Colon (tissue), 2 donors: ENCODE data around the gene PLA2G4C.

Source experiments
- FAIRE-seq: peaks from 2 replicates; lab custom pipeline; 2012; peaks lifted over from hg19 to GRCh38; lab: Jason Lieb, UNC
- donor health status: control.
- donor health status: control.

Gene PLA2G4C, protein sequence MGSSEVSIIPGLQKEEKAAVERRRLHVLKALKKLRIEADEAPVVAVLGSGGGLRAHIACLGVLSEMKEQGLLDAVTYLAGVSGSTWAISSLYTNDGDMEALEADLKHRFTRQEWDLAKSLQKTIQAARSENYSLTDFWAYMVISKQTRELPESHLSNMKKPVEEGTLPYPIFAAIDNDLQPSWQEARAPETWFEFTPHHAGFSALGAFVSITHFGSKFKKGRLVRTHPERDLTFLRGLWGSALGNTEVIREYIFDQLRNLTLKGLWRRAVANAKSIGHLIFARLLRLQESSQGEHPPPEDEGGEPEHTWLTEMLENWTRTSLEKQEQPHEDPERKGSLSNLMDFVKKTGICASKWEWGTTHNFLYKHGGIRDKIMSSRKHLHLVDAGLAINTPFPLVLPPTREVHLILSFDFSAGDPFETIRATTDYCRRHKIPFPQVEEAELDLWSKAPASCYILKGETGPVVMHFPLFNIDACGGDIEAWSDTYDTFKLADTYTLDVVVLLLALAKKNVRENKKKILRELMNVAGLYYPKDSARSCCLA

DNA sequence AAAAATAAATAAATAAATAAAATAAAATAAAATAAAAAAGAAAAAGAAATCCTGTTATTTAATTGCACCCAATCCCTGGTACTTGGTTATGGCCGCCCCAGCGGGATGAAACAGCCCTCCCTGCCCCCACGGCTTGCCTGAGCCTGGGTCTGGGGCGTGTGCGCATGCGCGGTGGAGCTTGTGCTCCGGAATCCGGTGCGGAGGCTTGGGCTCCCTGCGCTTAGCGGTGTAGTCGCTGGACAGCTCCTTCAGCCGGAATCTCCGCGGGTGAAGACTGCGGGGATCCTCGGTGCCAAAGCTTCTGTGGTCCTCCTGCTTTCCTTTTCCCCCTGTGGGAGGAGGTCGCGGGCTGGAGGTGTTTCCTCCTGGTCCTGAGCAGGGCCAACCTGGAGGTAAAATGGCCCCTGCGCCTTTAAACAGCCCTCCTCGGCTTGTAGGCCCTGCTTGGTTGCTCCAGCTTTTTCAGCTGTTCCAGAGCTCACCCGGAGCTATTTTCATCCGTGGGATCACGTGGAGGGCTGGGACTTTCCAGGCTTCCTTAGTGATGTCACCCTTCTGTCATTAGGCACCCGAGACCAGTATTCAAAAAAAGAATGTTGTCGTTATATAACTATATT, at the start of gene PLA2G4C:
Gene PLA2G4C (minus strand): TSS at position 468 of the 617 bp plus-strand sequence. CDS start 4,288 bp downstream, outside the sequence.
- no peak for FAIRE-seq

DNA sequence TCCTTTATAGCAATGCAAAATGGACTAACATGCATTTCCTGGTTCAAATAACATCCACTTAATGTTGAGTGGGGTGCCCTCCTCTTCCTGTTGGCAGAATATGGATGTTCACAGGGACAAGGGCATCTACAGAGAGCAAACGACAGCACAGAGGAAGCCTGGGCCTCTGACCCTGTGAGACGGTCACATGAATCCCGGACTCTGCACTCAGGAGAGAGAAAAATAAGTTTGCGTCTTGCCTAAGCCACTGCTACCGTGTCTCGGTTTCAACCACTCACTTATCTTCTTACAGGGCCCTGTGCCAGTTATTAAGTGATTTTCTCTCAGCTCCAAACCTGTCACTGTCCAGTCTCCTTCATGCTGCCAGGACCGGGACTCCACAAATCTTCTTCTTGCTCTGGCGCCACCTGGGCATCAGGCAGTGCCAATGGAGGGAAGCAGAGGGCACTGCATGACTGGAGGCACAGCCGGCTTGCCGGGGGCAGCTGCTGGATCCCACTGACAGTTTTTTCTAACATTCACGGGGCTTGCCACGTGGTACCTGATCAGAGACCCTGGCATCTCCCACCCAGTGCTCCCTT, 47.7 kb upstream of the PLA2G4C start:
- no peak for FAIRE-seq

DNA sequence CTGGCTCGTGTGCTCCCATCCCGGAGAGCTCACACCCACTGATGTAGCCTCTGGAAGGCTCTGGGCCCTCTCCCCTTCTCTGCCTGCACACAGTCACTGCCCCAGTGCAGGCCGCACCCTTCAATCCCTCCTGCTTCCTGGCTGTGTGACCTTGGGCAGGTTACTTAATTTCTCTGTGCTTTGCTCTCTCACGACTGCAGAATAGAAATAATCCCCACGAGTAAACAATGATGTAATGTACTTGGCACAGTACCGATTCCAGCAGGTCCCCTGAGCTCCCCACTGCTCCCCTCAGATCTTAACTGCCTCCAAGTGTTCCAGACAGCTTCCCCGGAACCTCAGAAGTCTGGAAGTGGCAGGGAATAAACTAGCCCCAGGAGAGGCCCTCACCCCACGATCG, 43.4 kb upstream of the PLA2G4C start:
- no peak for FAIRE-seq

DNA sequence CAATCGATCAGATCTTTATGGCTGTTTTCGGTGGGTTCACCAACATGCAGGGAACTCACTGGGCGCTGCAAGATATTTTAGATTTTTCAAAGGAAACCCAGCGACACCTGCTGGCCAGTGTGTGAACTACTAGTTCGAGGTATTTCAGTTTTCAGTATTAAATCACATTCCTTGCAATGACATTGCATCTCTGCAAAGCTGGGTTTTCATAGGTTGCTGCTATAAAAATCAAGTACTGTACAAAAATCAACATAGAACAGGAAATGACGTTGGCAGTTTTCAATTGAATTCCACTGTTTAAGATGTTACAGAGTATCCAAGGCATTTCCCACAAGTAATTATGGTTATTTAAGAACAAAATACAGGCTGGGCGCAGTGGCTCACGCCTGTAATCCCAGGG, 41.9 kb upstream of the PLA2G4C start:
- FAIRE-seq = no peak

DNA sequence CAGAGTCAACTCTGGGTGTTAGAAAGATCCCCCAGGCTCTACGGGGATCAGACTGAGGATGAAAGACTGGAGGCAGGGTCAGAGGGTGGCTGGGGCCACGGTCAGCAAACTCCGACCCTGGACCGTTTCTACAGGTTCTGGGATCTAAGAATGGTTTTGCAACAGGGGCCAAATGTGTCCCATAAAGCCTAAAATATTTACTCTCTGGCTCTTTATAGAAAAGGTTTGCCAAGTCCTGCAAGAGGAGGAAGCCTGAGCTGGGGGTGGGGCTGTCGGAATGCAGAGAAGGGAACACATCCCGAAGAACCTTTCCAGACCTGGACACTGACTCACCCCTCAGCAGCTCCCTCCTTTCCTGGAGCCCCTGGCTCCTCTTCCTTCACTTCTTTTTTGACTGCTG, 38.8 kb upstream of the PLA2G4C start:
- FAIRE-seq = no peak

DNA sequence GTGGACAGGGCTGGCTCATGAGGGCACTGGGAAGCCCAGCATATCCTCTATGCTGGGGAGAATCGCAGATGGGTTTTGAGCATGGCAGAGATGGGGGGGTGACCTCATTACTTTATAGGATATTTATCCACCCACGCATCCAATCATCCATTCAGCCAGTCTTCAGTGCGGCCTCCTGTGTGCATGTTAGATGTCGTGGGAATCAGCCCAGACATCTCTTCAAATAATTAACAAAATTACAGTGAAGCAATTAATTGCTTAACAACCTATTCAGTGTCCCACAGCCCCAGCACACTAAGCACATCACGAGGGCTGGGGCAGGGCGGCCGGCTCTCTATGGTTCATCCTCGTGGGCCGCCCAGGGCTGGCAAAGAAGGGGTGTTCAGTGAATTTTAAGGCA, 38.0 kb upstream of the PLA2G4C start:
- no peak for FAIRE-seq

DNA sequence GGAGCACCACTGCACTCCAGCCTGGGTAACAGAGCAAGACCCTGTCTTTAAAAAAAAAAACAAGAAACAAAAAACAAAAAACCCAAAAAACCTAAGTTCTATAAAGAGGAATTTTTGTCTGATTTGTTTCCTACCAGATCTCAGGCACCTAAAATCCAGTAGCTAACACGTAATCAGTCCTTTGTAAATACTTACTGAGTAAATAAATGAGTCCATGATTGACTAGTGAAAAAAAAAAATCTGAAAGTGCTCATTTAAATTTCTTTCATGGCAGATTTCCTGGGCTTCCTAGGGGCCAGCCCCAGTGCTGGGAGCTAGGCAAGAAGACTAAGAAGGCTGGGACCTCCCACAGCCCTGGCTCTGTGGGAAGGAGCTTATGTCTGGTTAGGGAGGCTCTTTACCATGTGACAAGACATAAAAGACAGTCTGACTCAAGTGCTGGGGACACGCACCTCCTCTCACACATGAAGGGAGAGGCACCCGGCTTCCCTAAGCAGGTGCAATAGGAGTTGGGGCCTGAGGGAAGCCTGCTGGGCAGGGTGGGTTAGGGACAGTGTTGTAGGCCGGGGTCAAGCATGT, 37.1 kb upstream of the PLA2G4C start:
- no peak for FAIRE-seq

DNA sequence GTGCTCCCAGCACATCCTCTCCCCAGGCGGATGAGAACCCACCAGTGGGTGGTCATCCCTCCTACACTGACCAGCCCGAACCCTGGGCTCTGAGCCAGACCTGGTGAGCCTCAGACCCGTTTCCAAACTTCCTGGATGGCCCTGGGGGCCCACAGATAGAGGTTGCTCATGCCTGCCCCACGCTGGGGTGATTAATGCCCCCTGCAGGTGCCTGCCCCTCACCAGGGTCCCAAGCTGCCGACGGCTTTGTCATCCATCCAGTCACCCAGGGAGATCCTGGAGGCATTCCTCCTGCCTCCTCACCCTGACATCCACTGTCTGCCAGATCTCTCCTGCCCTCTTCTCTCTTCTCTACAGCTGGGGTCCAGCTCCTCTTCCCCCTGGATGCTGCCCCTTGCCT, 28.4 kb upstream of the PLA2G4C start:
- FAIRE-seq = no peak

DNA sequence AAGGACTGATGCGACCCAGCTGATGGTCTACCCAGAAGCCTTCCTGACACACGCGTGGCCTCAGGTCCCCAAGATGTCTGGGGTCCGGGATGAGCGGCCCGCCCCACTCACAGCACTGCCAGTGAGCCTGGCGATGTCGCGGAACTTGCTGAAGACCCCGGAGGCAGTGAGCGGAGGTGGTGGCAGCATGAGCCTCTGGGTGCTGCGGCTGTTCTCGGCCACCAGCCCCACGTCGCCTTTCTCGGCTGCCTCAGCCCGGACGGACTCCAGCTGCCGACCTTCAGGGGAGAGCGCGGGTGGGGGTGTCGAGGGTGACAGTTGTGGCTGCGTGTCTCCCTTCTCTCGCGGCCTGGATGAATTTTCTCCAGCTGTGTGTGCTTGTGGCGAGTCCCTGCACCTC, 26.8 kb upstream of the PLA2G4C start:
- FAIRE-seq = no peak

DNA sequence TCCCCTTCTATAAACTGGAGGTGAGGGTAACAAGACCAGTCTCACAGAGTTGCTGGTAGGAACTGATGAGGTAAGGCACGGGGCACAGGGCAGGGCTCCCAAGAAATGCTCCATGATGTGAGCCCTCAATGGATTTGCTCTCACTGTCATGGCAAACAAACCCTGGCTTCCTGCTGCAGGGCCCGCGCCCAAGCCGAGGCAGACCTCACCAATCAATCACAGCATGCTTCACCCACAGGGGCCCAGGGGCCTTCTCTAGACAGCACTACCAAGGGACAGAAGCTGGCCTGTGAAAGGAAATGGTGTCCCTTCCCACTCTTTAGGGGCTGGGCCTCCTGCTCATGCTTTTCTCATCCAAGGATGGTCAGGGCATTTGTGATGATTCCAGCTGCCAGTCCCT, 25.9 kb upstream of the PLA2G4C start:
- no peak for FAIRE-seq

DNA sequence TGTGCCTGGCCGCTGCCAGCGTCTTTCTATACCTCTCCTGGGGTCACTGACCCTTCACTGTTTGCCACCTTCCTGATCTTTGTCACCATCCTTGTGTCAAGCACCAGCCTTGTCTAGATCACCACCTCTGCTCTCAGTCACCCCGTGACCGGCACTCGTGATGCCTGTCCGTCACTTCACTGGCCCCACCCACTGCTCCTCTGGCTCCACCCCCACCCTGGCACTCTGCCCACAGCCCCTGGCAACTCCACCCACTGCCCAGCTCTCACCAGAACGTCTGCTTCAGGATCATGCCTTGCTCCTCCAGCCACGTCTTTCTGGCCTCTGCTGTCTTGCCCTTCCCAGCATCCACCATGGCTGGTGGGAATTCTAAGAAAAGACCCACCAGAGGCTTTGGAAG, 24.8 kb upstream of the PLA2G4C start:
- no peak for FAIRE-seq

DNA sequence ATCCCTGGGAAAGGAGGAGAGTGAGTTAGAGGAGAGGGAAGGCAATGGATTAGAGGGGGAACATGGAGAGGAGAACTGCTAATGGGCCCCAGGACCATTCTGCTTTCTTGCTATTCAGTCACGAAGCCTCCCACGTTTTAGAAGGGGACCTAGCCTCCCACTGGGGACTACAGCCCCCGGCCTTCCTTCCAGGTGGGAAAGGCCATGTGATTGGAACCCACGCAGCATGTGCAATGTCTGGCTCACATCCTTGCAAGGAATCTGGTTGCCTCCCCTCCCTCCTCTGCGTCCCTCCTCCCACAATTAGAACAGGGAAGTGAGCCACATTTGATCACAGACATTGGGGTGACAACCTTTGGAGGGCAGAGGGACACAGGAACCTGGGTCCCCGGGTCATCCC, 22.5 kb upstream of the PLA2G4C start:
- no peak for FAIRE-seq

DNA sequence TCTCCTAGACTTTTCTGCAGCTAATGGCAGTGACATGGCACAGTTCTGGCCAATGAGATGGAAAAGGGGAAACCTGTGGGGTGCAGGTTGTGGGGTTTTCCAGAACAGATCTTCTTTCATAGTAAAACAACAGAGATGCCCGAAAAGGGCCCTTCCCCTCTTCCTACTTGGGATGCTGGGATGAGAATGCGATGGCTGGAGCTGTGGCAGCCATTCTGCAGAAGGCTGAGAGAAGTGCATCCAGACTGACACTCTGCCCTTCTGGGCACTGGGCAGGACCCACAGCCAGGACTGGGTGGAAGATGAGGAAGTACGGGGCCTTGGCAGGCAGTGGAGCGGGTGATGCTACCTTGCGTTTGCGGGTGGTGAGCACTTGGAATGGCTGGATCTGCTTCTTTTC, 16.9 kb upstream of the PLA2G4C start:
- FAIRE-seq = no peak

DNA sequence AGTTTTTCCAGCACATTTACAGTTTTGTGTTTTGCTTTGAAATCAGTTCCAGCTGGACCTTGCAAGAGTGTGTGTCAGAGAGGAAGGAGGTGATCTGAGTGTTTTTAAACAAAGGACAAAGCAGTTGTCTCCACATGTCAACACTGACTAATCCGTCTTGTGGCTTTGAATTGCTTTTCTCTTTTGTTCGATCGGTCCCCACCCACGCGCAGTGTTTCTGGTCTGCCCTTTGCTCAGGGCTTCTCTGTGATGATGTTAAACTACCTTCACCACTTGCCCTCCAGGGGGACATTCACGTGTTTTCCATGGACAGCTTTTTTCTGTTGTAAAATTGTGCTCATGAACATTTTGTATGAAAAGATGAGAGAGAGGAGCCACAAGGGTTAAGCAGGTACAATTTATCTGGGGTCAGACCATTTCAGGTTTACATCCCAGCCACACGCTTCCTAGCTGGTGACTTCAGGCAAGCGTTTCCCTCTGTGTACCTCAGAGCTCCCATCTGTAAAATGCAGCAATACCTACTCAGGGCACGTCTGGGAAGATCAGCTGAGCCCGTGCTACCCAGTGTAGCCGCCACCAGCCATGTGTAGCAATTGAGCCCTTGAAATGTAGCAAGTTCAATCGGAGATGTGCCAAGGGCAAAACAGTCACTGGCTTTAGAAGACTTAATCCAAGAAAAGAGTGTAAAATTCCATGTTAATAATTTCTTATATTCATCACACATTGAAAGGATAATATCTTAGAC, 13.5 kb upstream of the PLA2G4C start:
- no peak for FAIRE-seq

DNA sequence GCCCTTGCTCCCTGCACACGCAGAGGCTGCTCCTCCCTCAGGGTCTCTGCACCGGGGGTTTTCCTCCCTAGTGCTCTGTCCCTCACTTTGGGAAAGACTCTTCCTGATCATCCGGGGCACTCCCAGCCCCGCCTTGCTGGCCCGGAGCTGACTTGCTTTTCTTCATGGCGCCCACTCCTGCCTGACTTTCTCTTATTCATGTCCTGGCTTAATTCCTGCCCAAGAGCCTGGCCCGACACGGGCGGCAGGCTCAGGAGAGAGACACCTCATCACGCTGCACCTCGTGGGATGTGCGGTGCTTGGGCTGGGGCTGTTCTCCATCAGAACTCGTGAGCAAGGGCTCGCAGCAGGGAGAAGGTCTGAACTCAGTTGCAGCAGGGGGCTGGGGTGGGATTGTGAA, 11.8 kb upstream of the PLA2G4C start:
- FAIRE-seq = no peak

DNA sequence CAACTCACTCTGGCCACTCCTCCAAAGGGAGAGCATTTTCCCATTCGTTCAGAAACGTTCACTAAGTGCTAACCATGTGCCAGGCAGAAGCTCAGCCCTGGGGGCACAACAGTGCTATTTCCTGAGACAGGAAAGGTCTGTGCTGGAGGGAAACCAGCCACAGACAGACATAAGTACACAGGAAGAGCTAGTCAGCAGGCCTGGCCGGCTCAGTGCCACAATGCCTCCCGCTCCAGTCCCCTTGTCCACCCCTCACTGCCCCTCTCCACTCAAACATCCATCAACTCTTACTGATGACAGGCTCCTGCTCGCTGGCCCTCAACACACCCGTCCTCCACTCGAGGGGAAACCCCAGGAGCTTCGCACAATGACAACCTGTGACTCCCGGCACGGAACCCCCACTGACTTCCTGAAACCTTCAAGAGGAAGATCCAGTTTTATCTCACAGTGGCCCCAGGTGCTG, 11.3 kb upstream of the PLA2G4C start:
- no peak for FAIRE-seq

DNA sequence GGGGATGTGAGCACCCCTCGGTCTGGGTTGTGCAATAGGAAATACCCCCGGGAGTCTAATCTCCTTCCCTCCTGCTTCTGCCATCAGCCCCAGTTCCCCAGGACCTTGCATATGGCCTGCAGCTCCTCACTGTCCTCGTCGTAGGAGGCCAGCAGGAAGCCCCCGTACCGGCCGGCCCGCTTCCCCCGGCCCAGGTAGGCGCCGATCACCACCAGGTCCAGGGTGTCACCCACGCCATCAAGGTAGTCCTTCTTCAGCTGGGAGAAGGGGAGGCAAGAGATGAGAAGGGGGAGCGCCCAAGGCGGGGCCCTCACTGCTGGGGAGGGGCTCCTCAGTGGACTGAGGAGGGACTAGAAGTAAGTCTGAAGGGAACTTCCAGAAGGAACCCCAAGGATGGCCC, 10.4 kb upstream of the PLA2G4C start:
- no peak for FAIRE-seq

DNA sequence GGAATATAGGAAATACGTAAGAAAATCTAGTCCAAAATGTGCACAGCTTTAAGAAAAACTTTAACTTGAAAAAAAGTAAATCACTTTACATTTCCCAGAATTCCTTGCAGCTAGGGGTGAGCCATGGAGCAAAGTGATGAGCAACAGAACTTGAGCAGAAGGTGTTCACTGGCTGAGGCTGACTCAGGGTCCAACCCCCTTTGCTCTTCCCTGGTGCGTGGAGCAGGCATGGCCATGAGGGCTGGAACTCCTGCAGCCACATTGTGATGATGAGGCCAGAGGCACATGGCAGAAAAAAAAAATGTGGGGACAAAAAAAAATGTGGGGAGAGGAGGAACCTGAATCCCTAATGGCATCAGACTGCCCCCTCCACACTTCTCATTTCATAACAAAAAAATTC, 9.9 kb upstream of the PLA2G4C start:
- FAIRE-seq = no peak

DNA sequence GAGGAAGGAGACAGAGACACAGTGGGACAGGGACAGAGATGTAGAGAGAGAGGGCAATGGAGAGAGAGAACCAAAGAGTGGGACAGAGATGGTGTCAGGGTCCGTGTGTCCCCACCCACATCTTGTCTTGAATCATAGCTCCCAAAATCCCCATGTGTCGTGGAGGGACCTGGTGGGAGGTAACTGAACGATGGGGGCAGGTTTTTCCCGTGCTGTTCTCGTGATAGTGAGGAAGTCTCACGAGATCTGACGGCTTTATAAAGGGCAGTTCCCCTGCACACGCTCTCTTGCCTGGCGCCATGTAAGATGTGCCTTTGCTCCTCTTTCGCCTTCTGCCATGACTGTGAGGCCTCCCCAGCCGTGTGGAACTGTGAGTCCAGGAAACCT, 7.5 kb upstream of the PLA2G4C start:
- no peak for FAIRE-seq

DNA sequence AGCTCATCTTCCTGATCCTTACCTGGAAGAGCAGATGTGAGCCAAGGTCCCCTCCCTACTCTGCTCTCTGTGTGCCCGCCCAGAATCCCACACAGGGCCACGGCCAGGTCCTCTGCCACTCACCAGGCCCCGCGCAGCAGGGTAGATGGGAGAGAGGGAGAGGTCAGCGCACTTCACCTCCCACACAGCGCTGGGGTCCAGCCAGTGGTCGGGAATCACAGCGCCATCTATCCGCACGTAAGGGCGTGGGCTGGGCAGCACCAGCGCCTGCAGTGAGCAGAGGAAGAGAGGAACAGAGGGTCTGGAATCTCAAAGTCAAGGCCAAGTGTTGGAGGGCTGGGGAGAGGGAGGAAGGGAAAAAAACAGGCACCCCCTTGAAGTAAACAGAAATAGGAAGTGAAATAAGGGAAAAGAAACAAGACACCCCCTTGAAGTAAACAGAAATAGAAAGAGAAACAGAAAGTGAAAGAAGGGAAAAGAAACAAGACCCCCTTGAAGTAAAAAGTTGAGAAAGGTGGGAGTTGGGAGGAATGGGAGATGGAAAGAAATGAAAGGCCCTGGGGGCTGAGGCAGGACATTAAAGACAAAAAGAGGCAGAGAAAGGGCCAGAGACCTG, 7.0 kb upstream of the PLA2G4C start:
- no peak for FAIRE-seq

DNA sequence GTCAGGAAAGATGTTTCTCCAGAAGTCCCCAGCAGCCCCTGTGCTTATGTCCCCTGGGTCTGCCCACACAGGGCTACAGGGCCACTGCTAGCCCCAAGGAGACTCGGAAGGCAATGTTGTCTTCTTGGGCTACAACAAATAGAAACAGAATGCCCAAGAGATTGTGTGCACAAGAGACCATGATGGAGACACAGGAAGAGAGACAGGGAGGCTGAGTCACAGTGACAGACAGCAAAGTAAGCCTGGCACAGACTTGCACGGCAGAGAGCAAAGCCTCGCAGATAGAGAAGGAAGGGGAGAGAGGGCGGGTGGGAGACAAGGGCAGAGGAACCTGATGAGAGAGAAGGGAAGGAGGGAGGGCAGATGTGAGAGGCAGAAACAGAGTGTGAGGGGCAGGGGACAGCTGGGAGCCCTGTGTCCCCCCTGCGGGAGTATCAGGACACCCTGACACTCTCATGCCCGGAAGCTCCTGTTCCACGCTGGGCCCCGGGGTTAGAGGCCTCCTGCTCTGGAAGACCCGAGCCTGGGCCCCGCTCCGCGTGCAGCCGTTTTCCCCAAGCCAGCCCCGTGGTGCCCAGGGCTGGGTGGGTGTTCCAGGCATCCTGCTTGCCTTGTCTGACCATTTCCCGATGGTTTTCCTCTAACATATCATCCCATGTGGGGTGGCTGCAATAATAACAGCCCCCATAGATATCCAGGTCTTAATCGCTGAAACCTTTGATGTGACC, 2.7 kb upstream of the PLA2G4C start:
- no peak for FAIRE-seq
